ENCODE measurements around the gene PTGFRN.

Gene PTGFRN

DNA sequence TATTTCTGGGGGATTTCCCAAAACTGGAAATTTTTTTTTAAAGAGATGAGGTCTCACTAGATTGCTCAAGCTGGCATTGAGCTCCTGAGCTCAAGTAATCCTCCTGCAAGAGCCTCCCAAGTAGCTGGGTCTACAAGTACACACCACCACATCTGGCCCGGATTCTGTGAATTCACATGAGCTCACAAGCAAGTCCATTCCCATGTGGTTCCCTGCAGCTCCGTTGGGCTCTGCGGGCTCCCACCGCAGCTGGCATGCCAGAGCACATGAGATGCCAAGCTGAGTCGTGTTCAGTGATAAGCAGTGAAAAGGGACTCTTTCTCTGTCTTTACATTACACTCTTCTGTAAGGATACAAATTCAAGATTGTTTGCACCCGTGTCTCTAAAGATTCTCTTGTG lies 128.5 kb downstream of the PTGFRN start:
- no peak for DNase-seq

All from CD4-positive, alpha-beta T cell treated with Interleukin-10 for 1 hour (primary cell).